ENCODE data around the gene SMARCA1.

DNA sequence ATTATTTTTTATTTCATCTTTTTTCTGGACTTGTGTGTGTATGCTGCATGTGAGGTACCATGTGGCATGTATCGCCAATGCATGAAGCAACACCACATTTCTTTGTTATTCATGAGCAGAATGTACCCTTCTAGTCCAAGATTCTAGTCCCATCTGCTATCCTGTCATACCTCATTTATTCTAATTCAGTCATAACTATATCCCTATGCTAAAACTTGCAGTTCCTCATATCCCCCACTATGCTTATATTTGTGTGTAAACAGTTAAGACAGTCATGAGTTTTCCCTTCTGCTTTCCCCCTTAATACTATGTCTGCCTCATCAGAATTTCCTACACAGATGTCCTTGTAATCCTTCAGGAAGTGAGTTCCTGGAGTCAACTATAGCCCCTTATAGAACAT is 36.5 kb upstream of the SMARCA1 start:
- TF ChIP-seq POLR2A (IDR thresholded peaks at IDR 0.05; ENCODE audit: low read depth, low read length) = no peak
- no peak for TF ChIP-seq POLR2AphosphoS5 (IDR thresholded peaks at IDR 0.05; ENCODE audit: low read depth, low read length)
